Measurements from ENCODE around the gene MAPKBP1.

Gene MAPKBP1

GRCh38 chr15:41827880-41828806 lies 53.9 kb downstream of the MAPKBP1 start, which contains the start of gene JMJD7:
Gene JMJD7 (plus strand): TSS chr15:41828092. CDS start chr15:41828125, 33 bp downstream.
- DNase-seq (ENCODE audit: low read depth), result peak; percentile 92

- no peak for DNase-seq (ENCODE audit: low read depth)
Measured at GRCh38 chr15:41828807-41829141, 54.5 kb downstream of the MAPKBP1 start.

GRCh38 chr15:41829959-41830646 lies 55.8 kb downstream of the MAPKBP1 start:
- DNase-seq (ENCODE audit: low read depth), result no peak

- peak; percentile 10 for DNase-seq (ENCODE audit: low read depth)
Measured at GRCh38 chr15:41831291-41831690, 57.0 kb downstream of the MAPKBP1 start.

- DNase-seq (ENCODE audit: low read depth), result no peak
Measured at GRCh38 chr15:41832208-41832607, 57.9 kb downstream of the MAPKBP1 start.

- DNase-seq (ENCODE audit: low read depth), result no peak
Measured at GRCh38 chr15:41832875-41833274, 58.6 kb downstream of the MAPKBP1 start.

- DNase-seq (ENCODE audit: low read depth), result no peak
Measured at GRCh38 chr15:41834096-41834495, 59.8 kb downstream of the MAPKBP1 start.

- DNase-seq (ENCODE audit: low read depth), result no peak
Measured at GRCh38 chr15:41836073-41836472, 61.8 kb downstream of the MAPKBP1 start.

- no peak for DNase-seq (ENCODE audit: low read depth)
Measured at GRCh38 chr15:41836713-41837454, 62.6 kb downstream of the MAPKBP1 start.

GRCh38 chr15:41838400-41838897 lies 64.2 kb downstream of the MAPKBP1 start, which contains the start of gene PLA2G4B:
Gene PLA2G4B (plus strand): TSS chr15:41838847. CDS start chr15:41838914, 67 bp downstream.
- no peak for DNase-seq (ENCODE audit: low read depth)

GRCh38 chr15:41839781-41840491 lies 65.7 kb downstream of the MAPKBP1 start:
- no peak for DNase-seq (ENCODE audit: low read depth)

GRCh38 chr15:41840673-41841072 lies 66.4 kb downstream of the MAPKBP1 start:
- DNase-seq (ENCODE audit: low read depth), result no peak

GRCh38 chr15:41841131-41841530 lies 66.8 kb downstream of the MAPKBP1 start:
- no peak for DNase-seq (ENCODE audit: low read depth)

- DNase-seq (ENCODE audit: low read depth), result no peak
Measured at GRCh38 chr15:41842229-41842628, 67.9 kb downstream of the MAPKBP1 start.

- no peak for DNase-seq (ENCODE audit: low read depth)
Measured at GRCh38 chr15:41843571-41843970, 69.3 kb downstream of the MAPKBP1 start.

GRCh38 chr15:41844814-41845213 lies 70.5 kb downstream of the MAPKBP1 start:
- DNase-seq (ENCODE audit: low read depth), result no peak

- no peak for DNase-seq (ENCODE audit: low read depth)
Measured at GRCh38 chr15:41847206-41847605, 72.9 kb downstream of the MAPKBP1 start.

- DNase-seq (ENCODE audit: low read depth), result no peak
Measured at GRCh38 chr15:41847981-41848380, 73.7 kb downstream of the MAPKBP1 start.

- DNase-seq (ENCODE audit: low read depth), result no peak
Measured at GRCh38 chr15:41848631-41849030, 74.3 kb downstream of the MAPKBP1 start.

- DNase-seq (ENCODE audit: low read depth), result no peak
Measured at GRCh38 chr15:41849204-41849603, 74.9 kb downstream of the MAPKBP1 start.

- no peak for DNase-seq (ENCODE audit: low read depth)
Measured at GRCh38 chr15:41849861-41850260, 75.6 kb downstream of the MAPKBP1 start.
